Mesothelial cell of epicardium (in vitro differentiated cells): ENCODE data around the gene PDCD5. TPM values are rescaled to one million over a fixed set of nuclear protein-coding genes. Genes with fewer than 3 reads are reported as not detected.

Experiments used
- DNase-seq, 2 experiments: peaks; one replicate each; pipeline ENCODE4 v3.0.0; 2021; ENCODE audit warnings: low spot score in 2 of 2; ENCODE audit not compliant: unreplicated experiment in 2 of 2
- H3K27ac Mint-ChIP-seq: 2 replicates; pipeline ENCODE4 v1.8.0; 2021; ENCODE audit warnings: mixed read lengths
- H3K27me3 Mint-ChIP-seq: 2 replicates; pipeline ENCODE4 v1.8.0; 2021; ENCODE audit warnings: low read depth, mixed read lengths
- H3K36me3 Mint-ChIP-seq: 2 replicates; pipeline ENCODE4 v1.8.0; 2021; ENCODE audit warnings: mixed read lengths
- H3K4me1 Mint-ChIP-seq: 2 replicates; pipeline ENCODE4 v1.8.0; 2021; ENCODE audit warnings: mixed read lengths
- H3K4me3 Mint-ChIP-seq: 2 replicates; pipeline ENCODE4 v1.8.0; 2021; ENCODE audit warnings: mild to moderate bottlenecking, moderate library complexity, mixed read lengths
- H3K9me3 Mint-ChIP-seq: 2 replicates; pipeline ENCODE4 v1.8.0; 2021; ENCODE audit warnings: mixed read lengths
- total RNA-seq: library from RNA; stranded (reverse); gene quantifications from 3 replicates; pipeline ENCODE4 v1.2.1, GENCODE V29; 2021
- TF ChIP-seq, protein P1 (sequence below): fragments of 200-600 bp; sonication (generic); IDR thresholded peaks from one replicate; pipeline ENCODE4 v1.5.0; 2021; ENCODE audit warnings: antibody characterized with exemption; ENCODE audit not compliant: unreplicated experiment

Gene PDCD5
- total RNA-seq, 1 donor from 2014 or later, result 97.9 TPM

DNA sequence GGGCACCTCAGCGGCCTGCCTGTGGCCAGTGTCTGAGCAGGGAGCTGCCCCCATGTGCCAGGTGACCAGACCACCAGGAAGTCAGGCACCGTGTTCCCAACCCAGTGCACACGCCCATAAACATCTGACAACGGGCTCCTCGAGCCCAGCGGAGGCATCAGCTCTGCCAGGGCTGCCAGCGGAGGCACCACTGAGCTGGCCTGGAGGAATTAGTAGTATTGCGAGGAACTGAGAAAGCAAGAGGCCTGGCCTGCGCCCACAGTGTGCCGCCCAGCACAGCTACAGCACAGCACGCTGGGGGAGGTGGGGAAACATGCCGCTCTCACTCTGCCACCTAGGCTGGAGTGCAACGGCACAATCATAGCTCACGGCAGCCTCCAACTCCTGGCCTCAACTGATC lies 49.3 kb downstream of the PDCD5 start:
- H3K9me3 Mint-ChIP-seq, result no peaks in the 10 kb centered on the region
- TF ChIP-seq, protein P1, sequence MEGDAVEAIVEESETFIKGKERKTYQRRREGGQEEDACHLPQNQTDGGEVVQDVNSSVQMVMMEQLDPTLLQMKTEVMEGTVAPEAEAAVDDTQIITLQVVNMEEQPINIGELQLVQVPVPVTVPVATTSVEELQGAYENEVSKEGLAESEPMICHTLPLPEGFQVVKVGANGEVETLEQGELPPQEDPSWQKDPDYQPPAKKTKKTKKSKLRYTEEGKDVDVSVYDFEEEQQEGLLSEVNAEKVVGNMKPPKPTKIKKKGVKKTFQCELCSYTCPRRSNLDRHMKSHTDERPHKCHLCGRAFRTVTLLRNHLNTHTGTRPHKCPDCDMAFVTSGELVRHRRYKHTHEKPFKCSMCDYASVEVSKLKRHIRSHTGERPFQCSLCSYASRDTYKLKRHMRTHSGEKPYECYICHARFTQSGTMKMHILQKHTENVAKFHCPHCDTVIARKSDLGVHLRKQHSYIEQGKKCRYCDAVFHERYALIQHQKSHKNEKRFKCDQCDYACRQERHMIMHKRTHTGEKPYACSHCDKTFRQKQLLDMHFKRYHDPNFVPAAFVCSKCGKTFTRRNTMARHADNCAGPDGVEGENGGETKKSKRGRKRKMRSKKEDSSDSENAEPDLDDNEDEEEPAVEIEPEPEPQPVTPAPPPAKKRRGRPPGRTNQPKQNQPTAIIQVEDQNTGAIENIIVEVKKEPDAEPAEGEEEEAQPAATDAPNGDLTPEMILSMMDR, result no peak
- H3K4me3 Mint-ChIP-seq, result no peak overlapping the region
- no peaks in the 10 kb centered on the region for H3K27me3 Mint-ChIP-seq
- H3K4me1 Mint-ChIP-seq, result no peaks in the 10 kb centered on the region
- no peak for DNase-seq
- H3K27ac Mint-ChIP-seq, result no peak overlapping the region
- peaks cover 20% of the 10 kb centered on the region for H3K36me3 Mint-ChIP-seq

DNA sequence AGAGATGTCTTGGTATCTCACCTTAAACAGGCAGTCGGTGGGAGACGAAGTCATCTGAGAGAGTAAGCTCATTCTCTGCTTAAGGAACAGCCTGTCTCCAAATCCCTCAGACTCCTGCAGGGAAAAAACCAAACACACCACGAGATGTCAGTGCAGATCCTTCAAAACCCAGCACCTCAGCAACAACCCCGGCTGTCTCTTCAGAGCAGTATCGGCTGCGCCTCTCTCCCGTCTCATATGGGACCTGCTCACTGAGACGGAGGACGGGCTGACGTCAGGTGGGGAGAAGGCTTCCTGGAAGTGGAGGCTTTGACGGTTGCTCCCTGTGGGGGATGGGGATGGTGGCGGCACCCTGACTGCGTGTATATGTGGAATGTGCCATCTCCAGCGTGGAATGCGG lies 50.4 kb downstream of the PDCD5 start:
- TF ChIP-seq, protein P1, result no peak
- no peak for DNase-seq
- H3K36me3 Mint-ChIP-seq, result peaks cover 16% of the 10 kb centered on the region
- no peak overlapping the region for H3K27ac Mint-ChIP-seq
- no peaks in the 10 kb centered on the region for H3K27me3 Mint-ChIP-seq
- no peaks in the 10 kb centered on the region for H3K9me3 Mint-ChIP-seq
- H3K4me1 Mint-ChIP-seq, result no peaks in the 10 kb centered on the region
- H3K4me3 Mint-ChIP-seq, result no peak overlapping the region

Other genes with a start within 250 kb of the PDCD5 start
- 33.4 to 34.1 TPM (median 33.6 TPM) in 3 replicates for gene ZNF507, start 235.6 kb upstream of the PDCD5 start, total RNA-seq
- gene DPY19L3, start 175.4 kb upstream of the PDCD5 start, total RNA-seq, result 107 to 111 TPM (median 109 TPM) in 3 replicates
- 30.9 to 33.3 TPM (median 31.8 TPM) in 3 replicates for gene ANKRD27, start 94.0 kb downstream of the PDCD5 start, total RNA-seq
- 0.11 to 0.38 TPM (median 0.29 TPM) in 3 replicates for gene RGS9BP, start 94.7 kb downstream of the PDCD5 start, total RNA-seq
- 13.3 to 14.2 TPM (median 14.0 TPM) in 3 replicates for gene NUDT19, start 110.6 kb downstream of the PDCD5 start, total RNA-seq
- gene TDRD12, start 138.6 kb downstream of the PDCD5 start, total RNA-seq, result 0.24 to 0.63 TPM (median 0.43 TPM) in 3 replicates